DMS114 treated with DMSO at 0.1 percent for 48 hours (cell line): ENCODE measurements around the gene CEBPG.
A peak's percentile ranks its signal among the peaks of the same experiment; 100 is the strongest.

Experiments used
- DNase-seq: peaks from one replicate; lab custom pipeline; 2025; ENCODE audit not compliant: unreplicated experiment; lab: John Stamatoyannopoulos, UW

Gene CEBPG

GRCh38 chr19:33418871-33419787, 45.6 kb downstream of the CEBPG start:
- DNase-seq, result no peak

- DNase-seq, result no peak
These were observed 46.2 kb downstream of the CEBPG start for GRCh38 chr19:33419788-33420130.

- DNase-seq, result no peak
These were observed 47.3 kb downstream of the CEBPG start for GRCh38 chr19:33420821-33421220.

GRCh38 chr19:33421368-33421767, 47.9 kb downstream of the CEBPG start:
- DNase-seq, result no peak

- no peak for DNase-seq
These were observed 49.1 kb downstream of the CEBPG start for GRCh38 chr19:33422369-33423180.

GRCh38 chr19:33424181-33424580, 50.7 kb downstream of the CEBPG start:
- DNase-seq, result no peak

GRCh38 chr19:33426621-33427361, 53.3 kb downstream of the CEBPG start:
- no peak for DNase-seq

GRCh38 chr19:33427801-33428626, 54.5 kb downstream of the CEBPG start:
- no peak for DNase-seq

- DNase-seq, result no peak
These were observed 55.2 kb downstream of the CEBPG start for GRCh38 chr19:33428627-33429125.

- DNase-seq, result no peak
These were observed 56.6 kb downstream of the CEBPG start for GRCh38 chr19:33429891-33430673.

- peak; percentile 45 for DNase-seq
These were observed 57.3 kb downstream of the CEBPG start for GRCh38 chr19:33430674-33431277.

GRCh38 chr19:33432015-33432414, 58.5 kb downstream of the CEBPG start:
- DNase-seq, result no peak
